Urinary bladder (tissue), 4 donors: ENCODE measurements around the gene ADAMTS18. TPM values are rescaled to one million over a fixed set of nuclear protein-coding genes. Genes with fewer than 3 reads are reported as not detected.
A peak's percentile ranks its signal among the peaks of the same experiment; 100 is the strongest.

Experiments
- DNase-seq: peaks from one replicate; pipeline ENCODE4 v3.0.0-alpha.2; 2015; ENCODE audit errors: extremely low spot score
- H3K27ac ChIP-seq: one replicate; pipeline ENCODE4 v1.5.1; 2013; ENCODE audit warnings: low read depth, mild to moderate bottlenecking, moderate library complexity
- H3K36me3 ChIP-seq: one replicate; pipeline ENCODE4 v1.6.1; 2013; ENCODE audit warnings: mild to moderate bottlenecking, moderate library complexity; ENCODE audit not compliant: insufficient read depth
- H3K4me1 ChIP-seq: one replicate; pipeline ENCODE4 v1.6.1; 2013; ENCODE audit warnings: mild to moderate bottlenecking, moderate library complexity; ENCODE audit not compliant: insufficient read depth
- H3K4me3 ChIP-seq: one replicate; pipeline ENCODE4 v1.5.1; 2013; ENCODE audit warnings: low read depth, low read length
- WGBS: extraction: QIAGEN DNeasy Blood & Tissue Kit; methylation state at CpG from one replicate; pipeline ENCODE4 v1.1.7; 2013; 5-methylcytosine and 5-hydroxymethylcytosine counted together
- polyA plus RNA-seq: library from polyadenylated mRNA; stranded (reverse); fragments of 200-250 nt; gene quantifications from one replicate; pipeline ENCODE4 v1.2.3, GENCODE V29; 2013
- total RNA-seq: library from RNA; depleted of rRNA; stranded (reverse); fragments of >200 nt; gene quantifications from one replicate; pipeline ENCODE4 v1.2.3, GENCODE V29; 2014
- donor health status: healthy with polysubstance abuse.
- donor health status: healthy.

Gene ADAMTS18
- total and polyA plus RNA-seq, 2 donors: 0.06 to 6.7 TPM

- DNase-seq: no peak
- WGBS: 84% methylated on average over 1 of the region's 1 CpG
- no peaks in the 10 kb centered on the region for H3K4me1 ChIP-seq
Observed at GRCh38 chr16:77399066-77399465, 35.8 kb downstream of the ADAMTS18 start.

GRCh38 chr16:77398495-77398894 lies 36.3 kb downstream of the ADAMTS18 start:
- H3K36me3 ChIP-seq: no peaks in the 10 kb centered on the region
- no peak overlapping the region for H3K4me3 ChIP-seq
- H3K27ac ChIP-seq: no peak overlapping the region
- H3K4me1 ChIP-seq: no peaks in the 10 kb centered on the region
- DNase-seq: no peak
- 30% methylated on average over 4 of the region's 4 CpGs for WGBS

More at GRCh38 chr16:77399066-77399465, 35.8 kb downstream of the ADAMTS18 start:
- Histone ChIP-seq H3K36me3 (no peaks in the 10 kb centered on the region), H3K27ac (no peak overlapping the region), H3K4me3 (no peak overlapping the region)

GRCh38 chr16:77396461-77396860 lies 38.4 kb downstream of the ADAMTS18 start:
- WGBS: 73% methylated on average over 3 of the region's 3 CpGs
- Histone ChIP-seq H3K4me1 (no peaks in the 10 kb centered on the region), H3K4me3 (no peak overlapping the region), H3K36me3 (no peaks in the 10 kb centered on the region), H3K27ac (no peak overlapping the region)
- no peak for DNase-seq

GRCh38 chr16:77394699-77395098 lies 40.1 kb downstream of the ADAMTS18 start:
- 89% methylated on average over 2 of the region's 2 CpGs for WGBS
- no peak for DNase-seq

GRCh38 chr16:77393955-77394354 lies 40.9 kb downstream of the ADAMTS18 start:
- DNase-seq: no peak
- 69% methylated on average over 1 of the region's 1 CpG for WGBS
- Histone ChIP-seq H3K4me1 (no peaks in the 10 kb centered on the region), H3K27ac (no peak overlapping the region), H3K4me3 (no peak overlapping the region), H3K36me3 (no peaks in the 10 kb centered on the region)

More at GRCh38 chr16:77394699-77395098, 40.1 kb downstream of the ADAMTS18 start:
- Histone ChIP-seq H3K27ac (no peak overlapping the region), H3K36me3 (no peaks in the 10 kb centered on the region), H3K4me1 (no peaks in the 10 kb centered on the region), H3K4me3 (no peak overlapping the region)

GRCh38 chr16:77387815-77388209 lies 47.0 kb downstream of the ADAMTS18 start:
- 83% methylated on average over 3 of the region's 3 CpGs for WGBS
- H3K27ac ChIP-seq: no peak overlapping the region
- DNase-seq: no peak
- H3K4me1 ChIP-seq: no peaks in the 10 kb centered on the region
- no peaks in the 10 kb centered on the region for H3K36me3 ChIP-seq
- no peak overlapping the region for H3K4me3 ChIP-seq

GRCh38 chr16:77386831-77387814 lies 47.7 kb downstream of the ADAMTS18 start:
- no peak for DNase-seq
- no peak overlapping the region for H3K27ac ChIP-seq
- 40% methylated on average over 9 of the region's 9 CpGs for WGBS

GRCh38 chr16:77385481-77385880 lies 49.4 kb downstream of the ADAMTS18 start:
- 44% methylated on average over 3 of the region's 3 CpGs for WGBS
- no peak for DNase-seq
- Histone ChIP-seq H3K4me3 (no peak overlapping the region), H3K27ac (no peak overlapping the region), H3K36me3 (no peaks in the 10 kb centered on the region), H3K4me1 (no peaks in the 10 kb centered on the region)

More at GRCh38 chr16:77386831-77387814, 47.7 kb downstream of the ADAMTS18 start:
- Histone ChIP-seq H3K36me3 (no peaks in the 10 kb centered on the region), H3K4me3 (no peak overlapping the region), H3K4me1 (no peaks in the 10 kb centered on the region)

- Histone ChIP-seq H3K4me1 (no peaks in the 10 kb centered on the region), H3K36me3 (no peaks in the 10 kb centered on the region), H3K4me3 (no peak overlapping the region), H3K27ac (no peak overlapping the region)
- 75% methylated on average over 8 of the region's 8 CpGs for WGBS
- no peak for DNase-seq
Observed at GRCh38 chr16:77383606-77384187, 51.1 kb downstream of the ADAMTS18 start.

GRCh38 chr16:77376358-77376757 lies 58.5 kb downstream of the ADAMTS18 start:
- Histone ChIP-seq H3K36me3 (no peaks in the 10 kb centered on the region), H3K27ac (no peak overlapping the region), H3K4me3 (no peak overlapping the region), H3K4me1 (no peaks in the 10 kb centered on the region)
- WGBS: 69% methylated on average over 4 of the region's 4 CpGs
- DNase-seq: no peak

GRCh38 chr16:77375396-77375795 lies 59.4 kb downstream of the ADAMTS18 start:
- WGBS: 95% methylated on average over 7 of the region's 7 CpGs

GRCh38 chr16:77374384-77374783 lies 60.5 kb downstream of the ADAMTS18 start:
- DNase-seq: peak; percentile 43
- Histone ChIP-seq H3K4me3 (no peak overlapping the region), H3K4me1 (no peaks in the 10 kb centered on the region), H3K27ac (no peak overlapping the region), H3K36me3 (no peaks in the 10 kb centered on the region)
- 15% methylated on average over 1 of the region's 1 CpG for WGBS

More at GRCh38 chr16:77375396-77375795, 59.4 kb downstream of the ADAMTS18 start:
- no peaks in the 10 kb centered on the region for H3K4me1 ChIP-seq
- H3K27ac ChIP-seq: no peak overlapping the region
- no peak for DNase-seq
- no peak overlapping the region for H3K4me3 ChIP-seq
- H3K36me3 ChIP-seq: no peaks in the 10 kb centered on the region

GRCh38 chr16:77373726-77374125 lies 61.1 kb downstream of the ADAMTS18 start:
- no peak overlapping the region for H3K4me3 ChIP-seq
- H3K27ac ChIP-seq: no peak overlapping the region
- no peaks in the 10 kb centered on the region for H3K36me3 ChIP-seq
- DNase-seq: no peak
- no peaks in the 10 kb centered on the region for H3K4me1 ChIP-seq
- 79% methylated on average over 3 of the region's 3 CpGs for WGBS

- Histone ChIP-seq H3K27ac (no peak overlapping the region), H3K4me3 (no peak overlapping the region), H3K36me3 (no peaks in the 10 kb centered on the region), H3K4me1 (no peaks in the 10 kb centered on the region)
- DNase-seq: no peak
- WGBS: 89% methylated on average over 6 of the region's 6 CpGs
Observed at GRCh38 chr16:77364770-77365169, 70.1 kb downstream of the ADAMTS18 start.
